GM12874 (cell line): ENCODE data around the gene DUSP16.

Experiments
- CTCF ChIP-seq: IDR thresholded peaks from 2 replicates; pipeline ENCODE4 v1.5.1; 2011; ENCODE audit warnings: low read depth, mild to moderate bottlenecking, control low read depth, low read length, moderate library complexity; ENCODE audit not compliant: insufficient read depth

DUSP16 gene

DNA sequence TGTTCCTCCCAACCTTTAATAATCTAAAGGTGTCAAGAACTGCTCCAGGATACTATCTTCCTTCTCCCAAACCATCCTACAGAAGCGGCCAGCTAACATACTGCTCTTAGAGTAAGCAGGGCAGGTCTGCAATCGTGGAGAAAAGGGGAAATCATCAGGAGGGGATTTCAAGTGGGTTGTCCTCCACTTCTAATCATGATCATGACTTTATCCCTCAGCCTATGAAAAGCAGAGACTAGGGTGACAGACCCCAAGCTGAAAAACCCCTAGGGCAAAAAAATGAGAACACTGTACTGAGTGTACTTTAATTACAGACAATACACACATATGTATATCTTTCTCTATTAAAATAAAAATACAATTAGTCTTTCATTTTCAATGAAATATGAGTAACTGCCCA lies 13.9 kb downstream of the DUSP16 start:
- no peak for TF ChIP-seq CTCF

GRCh38 chr12:12546314-12546772 lies 16.3 kb downstream of the DUSP16 start:
- no peak for TF ChIP-seq CTCF

DNA sequence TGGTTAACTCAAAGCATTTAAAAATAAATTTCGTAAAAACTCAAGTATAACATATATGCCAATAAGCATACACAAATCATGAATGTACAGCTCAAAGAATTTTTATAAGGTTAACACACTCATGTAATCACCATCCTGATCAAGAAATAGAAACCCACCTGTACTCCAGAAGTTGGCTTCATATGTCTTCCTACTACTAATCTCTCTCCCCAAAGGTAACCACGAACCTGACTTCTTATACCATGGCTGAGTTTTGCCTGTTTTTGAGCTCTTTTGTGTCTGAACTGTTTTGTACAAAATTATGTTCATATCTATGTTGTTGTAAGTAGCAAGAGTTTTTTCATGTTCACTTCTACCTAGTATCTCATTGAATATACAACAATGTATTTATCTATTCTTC lies 18.7 kb downstream of the DUSP16 start:
- TF ChIP-seq CTCF: no peak

DNA sequence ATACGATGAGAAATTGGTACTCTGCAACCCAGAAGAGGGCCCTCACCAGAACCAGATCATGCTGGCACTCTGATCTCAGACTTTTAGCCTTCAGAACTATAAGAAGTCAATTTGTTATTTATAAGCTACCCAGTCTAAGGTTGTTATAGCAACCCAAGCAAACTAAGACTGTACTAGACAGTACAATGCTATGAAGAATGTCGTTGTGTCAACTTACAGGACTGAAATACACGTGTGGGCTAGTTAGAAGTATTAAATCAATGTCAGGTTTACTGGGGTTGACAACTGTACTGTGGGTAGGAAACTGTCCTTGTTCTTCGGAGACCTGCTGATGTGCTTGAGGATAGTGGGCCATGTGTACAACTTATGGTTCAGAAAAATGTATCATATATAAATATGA lies 19.7 kb downstream of the DUSP16 start:
- no peak for TF ChIP-seq CTCF

DNA sequence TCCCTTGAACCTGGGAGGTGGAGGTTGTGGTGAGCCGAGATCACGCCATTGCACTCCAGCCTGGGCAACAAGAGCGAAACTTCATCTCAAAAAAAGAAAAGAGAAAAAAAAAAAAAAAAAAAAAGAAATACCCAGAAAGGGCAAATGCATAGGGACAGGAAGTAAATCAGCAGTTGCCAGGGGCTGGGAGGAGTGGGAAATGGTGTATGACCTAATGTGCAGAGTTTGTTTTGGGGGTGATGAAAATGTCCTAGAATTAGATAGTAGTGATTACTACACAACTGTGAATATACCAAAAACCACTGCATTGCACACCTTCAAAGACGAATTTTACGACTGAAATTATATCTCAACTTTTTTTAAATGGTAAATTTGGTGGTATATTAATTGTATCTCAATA lies 20.4 kb downstream of the DUSP16 start:
- TF ChIP-seq CTCF: no peak

DNA sequence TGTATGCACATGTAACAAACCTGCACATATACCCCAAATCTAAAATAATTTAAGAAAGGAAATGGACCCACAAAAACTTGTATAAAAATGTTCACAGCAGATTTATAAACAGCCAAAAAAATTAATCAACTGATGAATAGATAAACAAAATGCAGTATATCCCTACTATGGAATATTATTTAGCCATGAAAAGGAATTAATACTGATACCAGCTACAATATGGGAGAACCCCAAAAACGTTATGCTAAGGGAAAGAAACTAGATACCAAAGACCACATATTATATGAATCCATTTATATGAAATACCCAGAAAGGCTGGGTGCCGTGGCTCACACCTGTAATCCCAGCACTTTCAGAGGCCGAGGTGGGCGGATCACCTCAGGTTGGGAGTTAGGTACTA lies 20.9 kb downstream of the DUSP16 start:
- no peak for TF ChIP-seq CTCF

- TF ChIP-seq CTCF: no peak
Observed at GRCh38 chr12:12540261-12541013, 22.2 kb downstream of the DUSP16 start.
